Measurements from ENCODE around the gene PANX1.

- TF ChIP-seq GATA3 (IDR thresholded peaks at IDR 0.05; ENCODE audit: low read depth, low read length) (no peak), GATA2 (IDR thresholded peaks at IDR 0.05; ENCODE audit: low read depth, low read length) (no peak)
These were observed 6.2 kb downstream of the PANX1 start for GRCh38 chr11:94134651-94135512.
